Measurements from ENCODE around the gene GGT1. TPM values are rescaled to one million over a fixed set of nuclear protein-coding genes. Genes with fewer than 3 reads are reported as not detected.

Gene GGT1
- total and polyA plus RNA-seq, 2 of the 8 experiments (the other 6 are each of a cell fraction or from before 2014, with no cell fraction given) = 14.4 to 29.2 TPM

- no peak overlapping the region for H2AFZ ChIP-seq (ENCODE audit: low read length)
- H4K20me1 ChIP-seq (replicated peaks in 1 of 2; ENCODE audit: control insufficient read depth in 1 of 2, insufficient read depth in 2 of 2, low read length in 2 of 2) = peaks cover 19 to 44% of the 10 kb centered on the region in 2 experiments
- TF ChIP-seq EGR1 (IDR thresholded peaks at IDR 0.05; ENCODE audit: borderline replicate concordance, low read depth, low read length) (no peak), TCF12 (IDR thresholded peaks at IDR 0.05; ENCODE audit: low read depth, low read length) (no peak), POLR2A (IDR thresholded peaks at IDR 0.05; ENCODE audit: control extremely low read depth in 1 of 2, low read depth in 2 of 2, low read length in 2 of 2) (no peak), SP1 (IDR thresholded peaks at IDR 0.05; ENCODE audit: low read depth, low read length) (no peak), SIN3A (conservative IDR thresholded peaks at IDR 0.05 in 1 of 2, IDR thresholded peaks at IDR 0.05 in 1 of 2; ENCODE audit: low read depth in 1 of 2, low read length in 2 of 2) (no peak), SIRT6 (IDR thresholded peaks at IDR 0.05; ENCODE audit: low read length) (no peak), FOSL1 (IDR thresholded peaks at IDR 0.05; ENCODE audit: insufficient read depth, low read depth, low read length) (no peak), BRCA1 (IDR thresholded peaks at IDR 0.05; ENCODE audit: low read depth, low read length) (no peak)
- no peak overlapping the region for H4K8ac ChIP-seq (ENCODE audit: extremely low read depth, insufficient read depth, low read length)
- no peak overlapping the region for H3K9ac ChIP-seq (replicated peaks in 1 of 4; ENCODE audit: extremely low read depth in 1 of 4, low read depth in 3 of 4, low read length in 3 of 4)
- H3K79me2 ChIP-seq (ENCODE audit: control insufficient read depth in 1 of 2, insufficient read depth in 2 of 2, low read length in 2 of 2) = peaks cover 44 to 71% of the 10 kb centered on the region in 2 experiments
- no peak overlapping the region for H2AK5ac ChIP-seq (ENCODE audit: low read depth, low read length)
- no peak overlapping the region for H3K4me3 ChIP-seq (ENCODE audit: extremely low read depth in 1 of 4, insufficient read depth in 2 of 4, low read depth in 3 of 4, low read length in 4 of 4)
- WGBS, 2 experiments (ENCODE audit: extremely low coverage in 1 of 2, insufficient coverage in 1 of 2, insufficient read length in 1 of 2, insufficient replicate concordance in 2 of 2, low coverage in 1 of 2, low lambda C conversion rate in 2 of 2, missing lambda C conversion rate in 1 of 2) = 85% methylated on average over 2 of the region's 2 CpGs; no CpG with 5 or more reads in 1 of the 2 experiments
- H3K18ac ChIP-seq (ENCODE audit: extremely low read depth, low read length) = no peak overlapping the region
- H3K23me2 ChIP-seq (ENCODE audit: low read depth, low read length) = no peaks in the 10 kb centered on the region
- H3K4ac ChIP-seq (replicated peaks; ENCODE audit: insufficient read length, low read depth, low read length) = no peak overlapping the region
- peaks cover 24% of the 10 kb centered on the region for H3K79me1 ChIP-seq (ENCODE audit: low read depth, low read length)
- ChIA-PET CTCF (ENCODE audit: partially characterized antibody) (no interaction called here), POLR2A (ENCODE audit: partially characterized antibody) (interaction anchor here (1.3 to 9.0 kb wide), 4 partner anchors 9 to 27 kb away, joined by 3 to 91 read pairs (median 26); partner anchors contain the start of genes GUCD1, LRRC75B and SNRPD3)
- no peak overlapping the region for H3K27ac ChIP-seq (ENCODE audit: low read depth, low read length)
- no peaks in the 10 kb centered on the region for H3K4me1 ChIP-seq (replicated peaks in 1 of 4; ENCODE audit: control insufficient read depth in 3 of 4, insufficient read depth in 4 of 4, low read length in 3 of 4)
- no peak overlapping the region for H3K14ac ChIP-seq (ENCODE audit: insufficient read length)
- H4K5ac ChIP-seq (ENCODE audit: insufficient read length, low read depth, low read length) = no peak overlapping the region
- H3K4me2 ChIP-seq (ENCODE audit: insufficient read depth in 1 of 2, low read depth in 2 of 2, low read length in 2 of 2) = no peak overlapping the region
- peaks cover 21 to 64% (median 43%) of the 10 kb centered on the region in 4 experiments for H3K36me3 ChIP-seq (ENCODE audit: control insufficient read depth in 2 of 4, insufficient read depth in 4 of 4, low read length in 3 of 4)
- no peak overlapping the region for H2BK120ac ChIP-seq (replicated peaks; ENCODE audit: low read depth, low read length)
- H4K91ac ChIP-seq (replicated peaks; ENCODE audit: insufficient read length, low read length) = no peak overlapping the region
- no peak overlapping the region for H2BK15ac ChIP-seq (ENCODE audit: low read length)
- H2BK5ac ChIP-seq (ENCODE audit: low read depth, low read length) = no peak overlapping the region
- H2BK20ac ChIP-seq (ENCODE audit: low read length) = no peak overlapping the region
- DNase-seq (ENCODE audit: low read depth in 1 of 2, low spot score in 2 of 2) (no peak), FAIRE-seq (no peak)
- no peaks in the 10 kb centered on the region for H3K27me3 ChIP-seq (replicated peaks in 1 of 4; ENCODE audit: control insufficient read depth in 3 of 4, extremely low read depth in 1 of 4, insufficient read depth in 3 of 4, low read length in 3 of 4)
- no peak overlapping the region for H2BK12ac ChIP-seq (ENCODE audit: low read depth, low read length)
- no peaks in the 10 kb centered on the region for H3K9me3 ChIP-seq (ENCODE audit: insufficient read depth in 2 of 2, low read depth in 1 of 2, low read length in 1 of 2)
- H3K23ac ChIP-seq (ENCODE audit: insufficient read length) = no peak overlapping the region
- no peak overlapping the region for H3K56ac ChIP-seq (replicated peaks; ENCODE audit: insufficient read length, low read depth, low read length)
Observed at GRCh38 chr22:24565077-24565476, 37.9 kb upstream of the GGT1 start.

Data from H1 (cell line).